ENCODE measurements around the gene ARID1B.

The ARID1B gene

GRCh38 chr6:157024745-157025144, 247.6 kb downstream of the ARID1B start:
- TF ChIP-seq SIN3A (IDR thresholded peaks at IDR 0.05; ENCODE audit: borderline replicate concordance, insufficient read depth, low read length) (no peak), TAF1 (IDR thresholded peaks at IDR 0.05; ENCODE audit: borderline replicate concordance, insufficient read depth, low read length) (no peak), FOXP2 (optimal IDR thresholded peaks at IDR 0.05; ENCODE audit: borderline replicate concordance, extremely low read depth, extremely low read length, insufficient read depth) (no peak), REST (IDR thresholded peaks at IDR 0.05; ENCODE audit: insufficient read depth in 1 of 2, low read depth in 2 of 2, low read length in 2 of 2) (no peak), POLR2AphosphoS5 (IDR thresholded peaks at IDR 0.05; ENCODE audit: low read depth, low read length) (no peak)

GRCh38 chr6:157025437-157025836, 248.3 kb downstream of the ARID1B start:
- no peak for TF ChIP-seq SIN3A (IDR thresholded peaks at IDR 0.05; ENCODE audit: borderline replicate concordance, insufficient read depth, low read length)
- TF ChIP-seq FOXP2 (optimal IDR thresholded peaks at IDR 0.05; ENCODE audit: borderline replicate concordance, extremely low read depth, extremely low read length, insufficient read depth), result no peak
- TF ChIP-seq REST (IDR thresholded peaks at IDR 0.05; ENCODE audit: insufficient read depth in 1 of 2, low read depth in 2 of 2, low read length in 2 of 2), result no peak
- TF ChIP-seq POLR2AphosphoS5 (IDR thresholded peaks at IDR 0.05; ENCODE audit: low read depth, low read length), result no peak
- TF ChIP-seq TAF1 (IDR thresholded peaks at IDR 0.05; ENCODE audit: borderline replicate concordance, insufficient read depth, low read length), result no peak

- TF ChIP-seq POLR2AphosphoS5 (IDR thresholded peaks at IDR 0.05; ENCODE audit: low read depth, low read length) (no peak), REST (IDR thresholded peaks at IDR 0.05; ENCODE audit: insufficient read depth in 1 of 2, low read depth in 2 of 2, low read length in 2 of 2) (no peak), TAF1 (IDR thresholded peaks at IDR 0.05; ENCODE audit: borderline replicate concordance, insufficient read depth, low read length) (no peak), SIN3A (IDR thresholded peaks at IDR 0.05; ENCODE audit: borderline replicate concordance, insufficient read depth, low read length) (no peak), FOXP2 (optimal IDR thresholded peaks at IDR 0.05; ENCODE audit: borderline replicate concordance, extremely low read depth, extremely low read length, insufficient read depth) (no peak)
Measured at GRCh38 chr6:157029980-157030690, 253.0 kb downstream of the ARID1B start.

- no peak for TF ChIP-seq SIN3A (IDR thresholded peaks at IDR 0.05; ENCODE audit: borderline replicate concordance, insufficient read depth, low read length)
- TF ChIP-seq POLR2AphosphoS5 (IDR thresholded peaks at IDR 0.05; ENCODE audit: low read depth, low read length), result no peak
- TF ChIP-seq REST (IDR thresholded peaks at IDR 0.05; ENCODE audit: insufficient read depth in 1 of 2, low read depth in 2 of 2, low read length in 2 of 2), result no peak
- TF ChIP-seq FOXP2 (optimal IDR thresholded peaks at IDR 0.05; ENCODE audit: borderline replicate concordance, extremely low read depth, extremely low read length, insufficient read depth), result no peak
- no peak for TF ChIP-seq TAF1 (IDR thresholded peaks at IDR 0.05; ENCODE audit: borderline replicate concordance, insufficient read depth, low read length)
Measured at GRCh38 chr6:157030755-157031154, 253.6 kb downstream of the ARID1B start.
